Measurements from ENCODE around the gene INAFM1.

Gene INAFM1

GRCh38 chr19:47322058-47322457 lies 47.4 kb downstream of the INAFM1 start:
- H3F3A ChIP-seq (ENCODE audit: low read depth), result no peaks in the 10 kb centered on the region
- H3K9me2 ChIP-seq (replicated peaks; ENCODE audit: low read depth, low read length), result no peaks in the 10 kb centered on the region
- no peaks in the 10 kb centered on the region for H3K79me2 ChIP-seq (ENCODE audit: insufficient read depth, low read length)
- no peak overlapping the region for H3K9ac ChIP-seq (ENCODE audit: low read depth, low read length, poor library complexity, severe bottlenecking)
- H3K4me2 ChIP-seq (ENCODE audit: low read depth, low read length, poor library complexity, severe bottlenecking), result no peak overlapping the region
- H3K27me3 ChIP-seq (ENCODE audit: insufficient read depth, low read length, poor library complexity, severe bottlenecking), result no peaks in the 10 kb centered on the region
- H2AFZ ChIP-seq (ENCODE audit: low read length), result no peak overlapping the region
- no peaks in the 10 kb centered on the region for H3K36me3 ChIP-seq (ENCODE audit: insufficient read depth, low read length)
- H3K4me1 ChIP-seq (ENCODE audit: insufficient read depth, low read length, poor library complexity, severe bottlenecking), result no peaks in the 10 kb centered on the region
- no peak for TF ChIP-seq EZH2phosphoT487 (IDR thresholded peaks at IDR 0.05; ENCODE audit: borderline replicate concordance)
- no peak for TF ChIP-seq CTCF (conservative IDR thresholded peaks at IDR 0.05; ENCODE audit: low read length)
- no peaks in the 10 kb centered on the region for H3K9me3 ChIP-seq (ENCODE audit: insufficient read depth, low read depth, low read length)
- H4K20me1 ChIP-seq (ENCODE audit: insufficient read depth, low read length, poor library complexity, severe bottlenecking), result no peaks in the 10 kb centered on the region
- H3K4me3 ChIP-seq (ENCODE audit: low read length, poor library complexity, severe bottlenecking), result no peak overlapping the region

GRCh38 chr19:47323409-47323808 lies 48.7 kb downstream of the INAFM1 start:
- Histone ChIP-seq H3K27me3 (ENCODE audit: insufficient read depth, low read length, poor library complexity, severe bottlenecking) (no peaks in the 10 kb centered on the region), H3K9me2 (replicated peaks; ENCODE audit: low read depth, low read length) (no peaks in the 10 kb centered on the region), H3K79me2 (ENCODE audit: insufficient read depth, low read length) (no peaks in the 10 kb centered on the region), H3K4me1 (ENCODE audit: insufficient read depth, low read length, poor library complexity, severe bottlenecking) (no peaks in the 10 kb centered on the region), H3K4me2 (ENCODE audit: low read depth, low read length, poor library complexity, severe bottlenecking) (no peak overlapping the region), H4K20me1 (ENCODE audit: insufficient read depth, low read length, poor library complexity, severe bottlenecking) (no peaks in the 10 kb centered on the region), H3K9me3 (ENCODE audit: insufficient read depth, low read depth, low read length) (no peaks in the 10 kb centered on the region), H3F3A (ENCODE audit: low read depth) (no peaks in the 10 kb centered on the region), H2AFZ (ENCODE audit: low read length) (no peak overlapping the region), H3K4me3 (ENCODE audit: low read length, poor library complexity, severe bottlenecking) (no peak overlapping the region), H3K36me3 (ENCODE audit: insufficient read depth, low read length) (no peaks in the 10 kb centered on the region), H3K9ac (ENCODE audit: low read depth, low read length, poor library complexity, severe bottlenecking) (no peak overlapping the region)
- TF ChIP-seq CTCF (conservative IDR thresholded peaks at IDR 0.05; ENCODE audit: low read length) (no peak), EZH2phosphoT487 (IDR thresholded peaks at IDR 0.05; ENCODE audit: borderline replicate concordance) (no peak)

GRCh38 chr19:47323872-47324271 lies 49.2 kb downstream of the INAFM1 start:
- H3K4me1 ChIP-seq (ENCODE audit: insufficient read depth, low read length, poor library complexity, severe bottlenecking), result no peaks in the 10 kb centered on the region
- H4K20me1 ChIP-seq (ENCODE audit: insufficient read depth, low read length, poor library complexity, severe bottlenecking), result no peaks in the 10 kb centered on the region
- H3F3A ChIP-seq (ENCODE audit: low read depth), result no peaks in the 10 kb centered on the region
- H3K9ac ChIP-seq (ENCODE audit: low read depth, low read length, poor library complexity, severe bottlenecking), result no peak overlapping the region
- TF ChIP-seq EZH2phosphoT487 (IDR thresholded peaks at IDR 0.05; ENCODE audit: borderline replicate concordance) (no peak), CTCF (conservative IDR thresholded peaks at IDR 0.05; ENCODE audit: low read length) (no peak)
- H3K4me2 ChIP-seq (ENCODE audit: low read depth, low read length, poor library complexity, severe bottlenecking), result no peak overlapping the region
- H3K79me2 ChIP-seq (ENCODE audit: insufficient read depth, low read length), result no peaks in the 10 kb centered on the region
- no peak overlapping the region for H3K4me3 ChIP-seq (ENCODE audit: low read length, poor library complexity, severe bottlenecking)
- no peak overlapping the region for H2AFZ ChIP-seq (ENCODE audit: low read length)
- H3K9me2 ChIP-seq (replicated peaks; ENCODE audit: low read depth, low read length), result no peaks in the 10 kb centered on the region
- no peaks in the 10 kb centered on the region for H3K36me3 ChIP-seq (ENCODE audit: insufficient read depth, low read length)
- no peaks in the 10 kb centered on the region for H3K9me3 ChIP-seq (ENCODE audit: insufficient read depth, low read depth, low read length)
- H3K27me3 ChIP-seq (ENCODE audit: insufficient read depth, low read length, poor library complexity, severe bottlenecking), result no peaks in the 10 kb centered on the region

Data from Loucy (cell line).